Testis (tissue), 2 donors: Measurements from ENCODE around the gene ZNF337.

Source experiments
- POLR2A ChIP-seq: fragments of 450-650 bp; IDR thresholded peaks from one replicate; pipeline ENCODE4 v1.6.1; 2017; ENCODE audit warnings: antibody characterized with exemption, mild to moderate bottlenecking, moderate library complexity
- TF ChIP-seq, protein P1 (sequence below), 3 experiments: fragments of 450-650 bp in 2 of 3; fragments of 200-600 bp in 1 of 3; sonication (generic) in 1 of 3; IDR thresholded peaks; one replicate each; pipeline ENCODE4 v1.5.1; 2016 to 2019; ENCODE audit warnings: antibody characterized with exemption in 3 of 3, mild to moderate bottlenecking in 2 of 3, moderate library complexity in 1 of 3

- TF ChIP-seq, protein P1, sequence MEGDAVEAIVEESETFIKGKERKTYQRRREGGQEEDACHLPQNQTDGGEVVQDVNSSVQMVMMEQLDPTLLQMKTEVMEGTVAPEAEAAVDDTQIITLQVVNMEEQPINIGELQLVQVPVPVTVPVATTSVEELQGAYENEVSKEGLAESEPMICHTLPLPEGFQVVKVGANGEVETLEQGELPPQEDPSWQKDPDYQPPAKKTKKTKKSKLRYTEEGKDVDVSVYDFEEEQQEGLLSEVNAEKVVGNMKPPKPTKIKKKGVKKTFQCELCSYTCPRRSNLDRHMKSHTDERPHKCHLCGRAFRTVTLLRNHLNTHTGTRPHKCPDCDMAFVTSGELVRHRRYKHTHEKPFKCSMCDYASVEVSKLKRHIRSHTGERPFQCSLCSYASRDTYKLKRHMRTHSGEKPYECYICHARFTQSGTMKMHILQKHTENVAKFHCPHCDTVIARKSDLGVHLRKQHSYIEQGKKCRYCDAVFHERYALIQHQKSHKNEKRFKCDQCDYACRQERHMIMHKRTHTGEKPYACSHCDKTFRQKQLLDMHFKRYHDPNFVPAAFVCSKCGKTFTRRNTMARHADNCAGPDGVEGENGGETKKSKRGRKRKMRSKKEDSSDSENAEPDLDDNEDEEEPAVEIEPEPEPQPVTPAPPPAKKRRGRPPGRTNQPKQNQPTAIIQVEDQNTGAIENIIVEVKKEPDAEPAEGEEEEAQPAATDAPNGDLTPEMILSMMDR (IDR thresholded peaks at IDR 0.05) = no peak
- no peak for TF ChIP-seq POLR2A
Observed at GRCh38 chr20:25629816-25630499, 66.7 kb downstream of the ZNF337 start.
